ENCODE data around the gene DEDD2. TPM values are rescaled to one million over a fixed set of nuclear protein-coding genes. Genes with fewer than 3 reads are reported as not detected.
A peak's percentile ranks its signal among the peaks of the same experiment; 100 is the strongest.

The DEDD2 gene
- total RNA-seq, 2 experiments from 2014 or later = 21.7 to 22.5 TPM

GRCh38 chr19:42158926-42159325 is 58.6 kb downstream of the DEDD2 start:
- Mint-ChIP-seq H3K4me1 (ENCODE audit: low read depth) (peaks cover 13% of the 10 kb centered on the region), H3K4me3 (no peak overlapping the region), H3K27ac (no peak overlapping the region), H3K36me3 (ENCODE audit: low read depth) (no peaks in the 10 kb centered on the region), H3K9me3 (no peaks in the 10 kb centered on the region), H3K27me3 (no peaks in the 10 kb centered on the region)
- intact Hi-C loops (cut with micrococcal nuclease) = no loop called here
- ChIA-PET CTCF (interaction anchor here (0.9 to 3.0 kb wide), 4 partner anchors 18 to 282 kb away, joined by 3 to 10 read pairs (median 4); no protein-coding TSS in a partner anchor), POLR2A (interaction anchor here (0.7 kb wide), 1 partner anchor 1035 kb away, joined by 3 read pairs; no protein-coding TSS in a partner anchor)
- TF ChIP-seq CTCF (IDR thresholded peaks at IDR 0.05) = no peak
- ATAC-seq (no peak), DNase-seq (no peak)

GRCh38 chr19:42156571-42156970 is 60.9 kb downstream of the DEDD2 start:
- ChIA-PET POLR2A (no interaction called here), CTCF (no interaction called here)
- peaks cover 16% of the 10 kb centered on the region for H3K4me1 Mint-ChIP-seq (ENCODE audit: low read depth)
- intact Hi-C loops (cut with micrococcal nuclease) = no loop called here
- H3K9me3 Mint-ChIP-seq = no peaks in the 10 kb centered on the region
- no peak for ATAC-seq
- no peak for TF ChIP-seq CTCF (IDR thresholded peaks at IDR 0.05)
- DNase-seq = no peak
- no peak overlapping the region for H3K27ac Mint-ChIP-seq
- no peak overlapping the region for H3K4me3 Mint-ChIP-seq
- H3K27me3 Mint-ChIP-seq = no peaks in the 10 kb centered on the region
- H3K36me3 Mint-ChIP-seq (ENCODE audit: low read depth) = no peaks in the 10 kb centered on the region

- POLR2A ChIA-PET = interaction anchor here (1.1 kb wide), 1 partner anchor 43 kb away, joined by 3 read pairs; no protein-coding TSS in a partner anchor
- no peak overlapping the region for H3K4me3 Mint-ChIP-seq
Observed at GRCh38 chr19:42155796-42156195, 61.7 kb downstream of the DEDD2 start.

GRCh38 chr19:42154471-42155323 is 62.8 kb downstream of the DEDD2 start:
- no peaks in the 10 kb centered on the region for H3K27me3 Mint-ChIP-seq
- no peaks in the 10 kb centered on the region for H3K9me3 Mint-ChIP-seq
- ATAC-seq = peak; percentile 74
- intact Hi-C loops (cut with micrococcal nuclease) = no loop called here
- peak; percentile 25 for DNase-seq
- peak overlapping the region; percentile 14 for H3K4me3 Mint-ChIP-seq
- no peaks in the 10 kb centered on the region for H3K36me3 Mint-ChIP-seq (ENCODE audit: low read depth)
- POLR2A ChIA-PET = interaction anchor here (0.7 to 1.1 kb wide), 2 partner anchors 19 to 42 kb away, joined by 3 to 4 read pairs; no protein-coding TSS in a partner anchor
- CTCF ChIA-PET = interaction anchor here (0.8 to 1.4 kb wide), 4 partner anchors 21 to 46 kb away, joined by 3 to 5 read pairs (median 3); no protein-coding TSS in a partner anchor
- peak overlapping the region; percentile 42 for H3K27ac Mint-ChIP-seq
- H3K4me1 Mint-ChIP-seq (ENCODE audit: low read depth) = peaks cover 16% of the 10 kb centered on the region
- no peak for TF ChIP-seq CTCF (IDR thresholded peaks at IDR 0.05)

More at GRCh38 chr19:42155796-42156195, 61.7 kb downstream of the DEDD2 start:
- intact Hi-C loops (cut with micrococcal nuclease) = no loop called here
- CTCF ChIA-PET = interaction anchor here (1.2 to 1.4 kb wide), 2 partner anchors 29 to 47 kb away, joined by 3 to 5 read pairs; no protein-coding TSS in a partner anchor
- no peak for DNase-seq
- Mint-ChIP-seq H3K27me3 (no peaks in the 10 kb centered on the region), H3K9me3 (no peaks in the 10 kb centered on the region), H3K36me3 (ENCODE audit: low read depth) (no peaks in the 10 kb centered on the region), H3K4me1 (ENCODE audit: low read depth) (peaks cover 16% of the 10 kb centered on the region), H3K27ac (no peak overlapping the region)
- no peak for TF ChIP-seq CTCF (IDR thresholded peaks at IDR 0.05)
- no peak for ATAC-seq

Measured in activated CD8-positive, alpha-beta T cell treated with anti-CD3 and anti-CD28 coated beads for 36 hours (primary cell).